Measurements from ENCODE around the gene CEP70.

The CEP70 gene

DNA sequence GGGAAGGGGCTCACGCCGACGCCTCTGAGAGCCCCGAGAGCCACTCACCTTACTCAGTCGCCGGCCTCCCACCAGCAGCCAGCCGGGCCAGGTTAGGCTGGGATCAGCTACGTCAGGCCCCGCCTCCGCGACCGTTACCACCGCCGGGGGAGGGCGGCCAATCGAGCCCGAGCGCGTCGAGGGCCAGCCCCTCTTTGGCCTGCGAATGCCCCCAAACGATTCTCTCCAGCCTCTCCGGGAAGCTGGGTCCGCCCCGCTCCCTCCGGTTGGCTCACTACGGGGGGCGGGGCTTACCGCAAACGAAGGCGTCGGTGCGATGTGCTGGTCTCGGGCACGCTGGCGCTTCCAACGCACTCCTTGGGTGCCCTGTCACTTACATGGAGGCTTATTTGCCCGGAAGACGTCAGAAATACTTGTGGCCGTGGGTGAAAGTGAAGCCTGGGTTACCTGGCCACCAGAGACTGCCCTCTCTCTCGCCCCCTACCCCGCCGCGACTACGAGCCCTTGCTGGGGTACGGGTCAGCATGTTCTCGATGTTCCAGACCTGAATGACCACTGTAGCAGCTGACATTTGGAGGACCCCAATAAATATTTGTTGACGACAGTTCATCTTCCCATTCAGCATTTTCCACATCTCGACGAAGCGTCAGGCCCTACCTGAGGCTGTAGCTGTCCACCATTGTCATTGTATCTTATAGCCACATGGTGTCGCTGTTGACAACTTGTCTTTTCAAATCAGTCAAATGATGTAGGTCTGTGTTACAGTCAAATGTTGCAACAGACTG is at the start of gene CEP70:
CEP70 (minus strand) TSS at position 111 of the 785 bp plus-strand sequence. CDS start 21,333 bp downstream, outside the sequence.
- Histone ChIP-seq H3K4me2 (peak within 1 kb of the TSS; percentile 77 to 92 (median 88)), H3K27ac (peak within 1 kb of the TSS; percentile 45 to 92 (median 78); a peak in 21 of 22 replicates), H3K27me3 (no peaks in the 10 kb centered on the region), H3K4me3 (peak within 1 kb of the TSS; percentile 70 to 84 (median 76)), H3K4me1 (peaks cover 8 to 27% (median 22%) of the 10 kb centered on the region in 10 experiments; a peak in 18 of 20 replicates), H4K20me1 (no peaks in the 10 kb centered on the region), H3K9ac (peak within 1 kb of the TSS; percentile 77 to 86 (median 81)), H3K36me3 (peaks cover 0 to 10% (median 2%) of the 10 kb centered on the region in 11 experiments; a peak in 5 of 22 replicates), H3K9me3 (replicated peaks in 1 of 11) (peaks cover 0 to 13% (median 9%) of the 10 kb centered on the region in 11 experiments; a peak in 18 of 22 replicates)
- peak in 7 of 11 experiments; percentile 35 to 89 (median 60); a peak in 6 of 22 replicates for TF ChIP-seq Cebpa-rat (IDR thresholded peaks at IDR 0.05)

DNA sequence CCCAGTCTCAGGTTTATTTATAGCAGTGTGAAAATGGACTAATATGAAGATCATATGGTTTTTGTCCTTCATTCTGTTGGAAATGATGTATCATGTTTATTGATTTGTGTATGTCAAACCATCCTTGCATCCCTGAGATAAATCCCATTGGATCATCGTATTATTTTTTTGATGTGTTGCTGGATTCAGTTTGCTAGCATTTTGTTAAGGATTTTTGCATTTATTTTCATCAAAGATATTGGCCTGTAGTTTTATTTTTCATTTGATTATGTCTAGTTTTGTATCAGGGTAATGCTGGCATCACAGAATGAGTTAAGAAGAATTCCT is 48.8 kb upstream of the CEP70 start:
- Histone ChIP-seq H3K4me3 (no peak overlapping the region), H3K4me2 (no peak overlapping the region), H3K4me1 (no peaks in the 10 kb centered on the region), H3K27ac (no peak overlapping the region), H4K20me1 (no peaks in the 10 kb centered on the region), H3K9me3 (replicated peaks in 1 of 11) (peaks cover 40 to 54% (median 50%) of the 10 kb centered on the region in 11 experiments), H3K27me3 (no peaks in the 10 kb centered on the region), H3K9ac (no peak overlapping the region), H3K36me3 (peaks cover 0 to 26% (median 0%) of the 10 kb centered on the region in 11 experiments; a peak in 7 of 22 replicates)
- TF ChIP-seq Cebpa-rat (IDR thresholded peaks at IDR 0.05): no peak

DNA sequence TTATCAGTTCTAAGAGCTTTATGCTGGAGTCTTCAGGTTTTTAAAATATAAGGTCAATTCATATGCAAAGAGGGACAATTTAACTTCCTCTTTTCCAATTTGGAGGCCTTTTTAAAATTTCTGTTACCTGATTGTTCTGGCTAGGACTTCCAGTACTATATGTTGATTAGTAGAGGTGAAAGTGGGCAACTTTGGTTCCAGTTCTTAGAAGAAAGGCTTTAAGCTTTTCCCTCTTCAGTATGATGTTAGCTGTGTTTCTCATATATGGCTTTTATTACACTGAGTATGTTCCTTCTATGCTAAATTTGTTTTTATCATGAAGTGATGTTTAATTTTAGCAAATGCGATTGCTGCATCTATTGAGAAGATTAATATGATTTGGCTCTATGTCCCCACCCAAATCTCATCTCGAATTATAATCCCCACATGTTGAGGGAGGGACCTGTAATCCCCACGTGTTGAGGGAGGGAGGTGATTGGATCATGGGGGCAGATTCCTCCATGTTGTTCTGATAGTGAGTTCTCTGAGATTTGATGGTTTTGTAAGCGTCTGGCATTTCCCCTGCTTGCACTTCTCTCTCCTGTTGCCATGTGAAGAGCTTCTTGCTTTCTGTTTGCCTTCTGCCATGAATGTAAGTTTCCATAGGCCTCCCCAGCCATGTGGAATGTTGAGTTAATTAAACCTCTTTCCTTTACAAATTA is 48.3 kb upstream of the CEP70 start:
- Histone ChIP-seq H3K4me2 (no peak overlapping the region), H3K36me3 (peaks cover 0 to 26% (median 0%) of the 10 kb centered on the region in 11 experiments; a peak in 7 of 22 replicates), H4K20me1 (no peaks in the 10 kb centered on the region), H3K4me1 (no peaks in the 10 kb centered on the region), H3K9ac (no peak overlapping the region), H3K4me3 (no peak overlapping the region), H3K27me3 (no peaks in the 10 kb centered on the region), H3K9me3 (replicated peaks in 1 of 11) (peaks cover 37 to 51% (median 47%) of the 10 kb centered on the region in 11 experiments), H3K27ac (no peak overlapping the region)
- TF ChIP-seq Cebpa-rat (IDR thresholded peaks at IDR 0.05): no peak

DNA sequence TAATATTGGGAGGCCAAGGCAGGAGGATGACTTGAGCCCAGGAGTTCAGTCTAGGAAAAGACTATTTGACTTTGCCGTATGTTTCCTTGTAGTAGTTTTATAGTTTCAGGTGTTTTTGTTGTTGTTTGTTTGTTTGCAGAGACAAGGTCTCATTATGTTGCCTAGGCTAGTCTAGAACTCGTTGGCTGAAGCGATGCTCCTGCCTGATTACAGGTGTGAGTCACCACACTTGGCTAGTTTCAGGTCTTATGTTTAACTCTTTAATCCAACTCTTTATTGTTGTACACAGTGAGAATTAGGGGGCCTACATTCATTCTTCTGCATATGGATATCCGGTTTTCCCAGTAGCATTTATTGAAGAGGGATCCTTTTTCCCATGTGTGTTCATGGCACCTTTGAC is 46.5 kb upstream of the CEP70 start:
- peaks cover 23 to 32% (median 28%) of the 10 kb centered on the region in 11 experiments for H3K9me3 ChIP-seq (replicated peaks in 1 of 11)
- H3K36me3 ChIP-seq: peaks cover 0 to 33% (median 4%) of the 10 kb centered on the region in 11 experiments; a peak in 10 of 22 replicates
- H3K4me3 ChIP-seq: no peak overlapping the region
- no peak overlapping the region for H3K4me2 ChIP-seq
- no peaks in the 10 kb centered on the region for H4K20me1 ChIP-seq
- H3K27me3 ChIP-seq: no peaks in the 10 kb centered on the region
- TF ChIP-seq Cebpa-rat (IDR thresholded peaks at IDR 0.05): no peak
- H3K9ac ChIP-seq: no peak overlapping the region
- H3K4me1 ChIP-seq: no peaks in the 10 kb centered on the region
- H3K27ac ChIP-seq: no peak overlapping the region

DNA sequence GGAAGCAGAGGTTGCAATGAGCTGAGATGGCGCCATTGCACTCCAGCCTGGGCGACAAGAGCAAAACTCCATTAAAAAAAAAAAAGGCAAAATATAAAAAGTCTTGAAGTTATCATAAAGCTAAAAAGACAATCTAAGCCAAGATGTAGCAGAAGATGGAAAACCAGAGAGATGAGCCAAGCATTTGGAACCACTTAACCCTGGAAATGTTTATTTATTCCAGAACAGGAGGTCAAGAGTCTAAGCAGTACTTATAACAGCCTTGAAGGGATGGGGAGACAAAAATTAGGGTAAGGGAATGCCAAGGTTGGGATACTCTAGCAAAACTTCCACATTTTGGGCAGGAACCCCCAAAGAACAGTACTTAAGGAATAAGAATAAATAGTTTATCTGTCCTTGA is 44.6 kb upstream of the CEP70 start:
- H3K36me3 ChIP-seq: peaks cover 0 to 42% (median 18%) of the 10 kb centered on the region in 11 experiments; a peak in 18 of 22 replicates
- H3K27ac ChIP-seq: no peak overlapping the region
- TF ChIP-seq Cebpa-rat (IDR thresholded peaks at IDR 0.05): no peak
- peaks cover 11 to 14% (median 13%) of the 10 kb centered on the region in 11 experiments for H3K9me3 ChIP-seq (replicated peaks in 1 of 11)
- H3K27me3 ChIP-seq: no peaks in the 10 kb centered on the region
- no peak overlapping the region for H3K4me2 ChIP-seq
- no peak overlapping the region for H3K4me3 ChIP-seq
- H3K9ac ChIP-seq: no peak overlapping the region
- H4K20me1 ChIP-seq: no peaks in the 10 kb centered on the region
- no peaks in the 10 kb centered on the region for H3K4me1 ChIP-seq

DNA sequence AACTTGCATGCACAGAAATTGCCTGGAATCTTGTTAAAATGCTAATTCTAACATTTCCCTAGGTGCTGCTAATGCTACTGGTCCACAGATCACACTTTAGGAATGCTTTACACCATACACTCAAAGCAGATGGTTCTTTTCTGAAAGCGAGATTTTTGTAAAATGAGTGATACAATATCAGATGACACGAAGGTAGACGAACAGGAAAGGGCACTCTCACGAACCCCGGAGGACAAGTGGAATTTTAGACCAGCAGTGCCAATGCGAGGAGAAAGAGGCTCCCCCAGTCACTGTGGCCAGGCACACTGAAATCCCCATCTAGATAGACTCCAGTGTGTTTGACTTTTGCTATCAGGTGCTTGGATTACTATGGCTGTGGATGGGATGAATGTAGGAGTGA is 35.5 kb upstream of the CEP70 start:
- no peak for TF ChIP-seq Cebpa-rat (IDR thresholded peaks at IDR 0.05)
- Histone ChIP-seq H3K4me1 (no peaks in the 10 kb centered on the region), H3K27me3 (no peaks in the 10 kb centered on the region), H3K4me2 (no peak overlapping the region), H4K20me1 (no peaks in the 10 kb centered on the region), H3K36me3 (peaks cover 9 to 99% (median 78%) of the 10 kb centered on the region in 11 experiments), H3K9ac (no peak overlapping the region), H3K27ac (no peak overlapping the region), H3K9me3 (replicated peaks in 1 of 11) (no peaks in the 10 kb centered on the region), H3K4me3 (no peak overlapping the region)

DNA sequence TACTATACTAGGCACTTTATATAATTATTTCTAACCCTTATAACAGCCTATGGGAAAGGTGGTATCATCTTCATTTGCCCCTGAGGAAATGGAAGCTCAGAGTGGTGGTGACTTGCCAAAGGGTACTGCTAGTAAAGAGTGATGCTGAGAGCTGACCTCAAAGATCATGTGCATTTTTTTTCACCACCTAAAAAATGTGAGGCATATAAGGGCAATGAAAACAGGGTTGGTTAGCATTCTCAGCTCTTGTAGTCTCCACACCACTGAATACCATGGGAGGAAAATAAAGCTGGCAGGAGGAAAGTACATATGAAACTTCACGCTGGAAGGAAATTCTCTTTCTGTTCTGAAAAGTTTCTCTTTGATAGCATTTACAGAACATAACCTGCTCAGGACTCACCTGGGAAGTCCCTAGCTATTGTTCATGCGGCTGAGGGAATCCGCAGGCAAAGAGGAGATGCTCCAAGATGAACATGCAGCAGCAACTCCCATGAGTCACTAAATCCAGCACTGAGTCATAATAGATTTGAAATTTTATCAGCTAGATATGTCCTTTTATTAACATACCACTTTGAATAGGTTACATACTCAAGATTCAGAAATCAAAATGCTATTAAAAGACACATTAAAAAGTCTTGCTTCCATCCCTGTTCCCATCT is 31.8 kb upstream of the CEP70 start:
- no peak for TF ChIP-seq Cebpa-rat (IDR thresholded peaks at IDR 0.05)
- H3K27ac ChIP-seq: no peak overlapping the region
- H3K36me3 ChIP-seq: peaks cover 9 to 90% (median 61%) of the 10 kb centered on the region in 11 experiments; a peak in 21 of 22 replicates
- H3K4me2 ChIP-seq: no peak overlapping the region
- no peaks in the 10 kb centered on the region for H4K20me1 ChIP-seq
- no peaks in the 10 kb centered on the region for H3K9me3 ChIP-seq (replicated peaks in 1 of 11)
- H3K4me1 ChIP-seq: no peaks in the 10 kb centered on the region
- no peak overlapping the region for H3K9ac ChIP-seq
- no peaks in the 10 kb centered on the region for H3K27me3 ChIP-seq
- no peak overlapping the region for H3K4me3 ChIP-seq

GRCh38 chr3:138624518-138624917 is 30.5 kb upstream of the CEP70 start:
- H3K4me2 ChIP-seq: no peak overlapping the region
- peaks cover 0 to 5% (median 0%) of the 10 kb centered on the region in 11 experiments; a peak in 1 of 22 replicates for H4K20me1 ChIP-seq
- no peak for TF ChIP-seq Cebpa-rat (IDR thresholded peaks at IDR 0.05)
- no peaks in the 10 kb centered on the region for H3K4me1 ChIP-seq
- H3K9ac ChIP-seq: no peak overlapping the region
- peaks cover 1 to 77% (median 48%) of the 10 kb centered on the region in 11 experiments; a peak in 21 of 22 replicates for H3K36me3 ChIP-seq
- no peaks in the 10 kb centered on the region for H3K27me3 ChIP-seq
- no peak overlapping the region for H3K4me3 ChIP-seq
- H3K9me3 ChIP-seq (replicated peaks in 1 of 11): no peaks in the 10 kb centered on the region
- no peak overlapping the region for H3K27ac ChIP-seq

- Histone ChIP-seq H4K20me1 (peaks cover 0 to 33% (median 0%) of the 10 kb centered on the region in 11 experiments; a peak in 8 of 22 replicates), H3K9me3 (replicated peaks in 1 of 11) (no peaks in the 10 kb centered on the region), H3K27ac (no peak overlapping the region), H3K9ac (no peak overlapping the region), H3K4me3 (no peak overlapping the region), H3K4me2 (no peak overlapping the region), H3K27me3 (no peaks in the 10 kb centered on the region), H3K36me3 (peaks cover 0 to 37% (median 16%) of the 10 kb centered on the region in 11 experiments; a peak in 13 of 22 replicates), H3K4me1 (no peaks in the 10 kb centered on the region)
- TF ChIP-seq Cebpa-rat (IDR thresholded peaks at IDR 0.05): no peak
Measured at GRCh38 chr3:138620431-138620830, 26.4 kb upstream of the CEP70 start.
